Measurements from ENCODE around the gene TAF6.

Gene TAF6

DNA sequence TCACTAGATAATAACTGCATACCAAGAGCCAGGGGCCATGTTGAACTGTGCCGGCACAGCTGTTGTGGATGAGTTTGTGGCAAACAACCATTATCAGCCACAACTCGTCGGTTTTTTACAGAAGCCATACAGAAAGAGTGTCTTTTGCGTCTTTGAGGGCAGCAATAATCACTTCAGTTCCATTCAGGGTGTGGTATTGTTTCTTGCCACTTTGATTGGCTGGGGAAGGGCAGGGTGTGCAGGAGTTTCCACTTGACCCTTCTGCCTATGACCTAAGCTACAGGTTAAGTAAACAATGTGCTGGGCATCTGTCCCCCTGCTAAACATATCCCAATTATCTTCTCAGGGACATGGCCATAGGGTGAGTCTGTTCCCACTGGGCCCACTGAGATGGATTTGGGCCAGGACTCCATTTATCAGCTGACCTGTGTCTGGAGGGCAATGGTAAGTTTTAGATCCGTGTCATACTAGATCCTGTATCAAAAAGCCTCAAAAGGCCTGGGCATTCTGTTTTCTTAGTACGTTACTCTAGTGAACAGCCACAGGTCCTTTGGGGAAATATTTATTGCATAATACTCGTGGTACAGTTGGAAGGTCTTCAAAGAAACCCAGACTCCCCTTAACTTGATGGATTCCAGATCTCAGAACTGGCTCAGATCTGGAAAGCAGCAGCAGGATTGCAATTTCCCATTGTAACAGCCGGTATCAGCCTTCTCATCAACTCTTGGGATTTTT is 53.5 kb downstream of the TAF6 start:
- no peak for DNase-seq (ENCODE audit: low read depth)

DNA sequence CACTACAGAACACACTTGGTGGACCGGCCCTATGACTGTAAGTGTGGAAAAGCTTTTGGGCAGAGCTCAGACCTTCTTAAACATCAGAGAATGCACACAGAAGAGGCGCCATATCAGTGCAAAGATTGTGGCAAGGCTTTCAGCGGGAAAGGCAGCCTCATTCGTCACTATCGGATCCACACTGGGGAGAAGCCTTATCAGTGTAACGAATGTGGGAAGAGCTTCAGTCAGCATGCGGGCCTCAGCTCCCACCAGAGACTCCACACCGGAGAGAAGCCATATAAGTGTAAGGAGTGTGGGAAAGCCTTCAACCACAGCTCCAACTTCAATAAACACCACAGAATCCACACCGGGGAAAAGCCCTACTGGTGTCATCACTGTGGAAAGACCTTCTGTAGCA is 55.0 kb downstream of the TAF6 start:
- DNase-seq (ENCODE audit: low read depth): no peak

DNA sequence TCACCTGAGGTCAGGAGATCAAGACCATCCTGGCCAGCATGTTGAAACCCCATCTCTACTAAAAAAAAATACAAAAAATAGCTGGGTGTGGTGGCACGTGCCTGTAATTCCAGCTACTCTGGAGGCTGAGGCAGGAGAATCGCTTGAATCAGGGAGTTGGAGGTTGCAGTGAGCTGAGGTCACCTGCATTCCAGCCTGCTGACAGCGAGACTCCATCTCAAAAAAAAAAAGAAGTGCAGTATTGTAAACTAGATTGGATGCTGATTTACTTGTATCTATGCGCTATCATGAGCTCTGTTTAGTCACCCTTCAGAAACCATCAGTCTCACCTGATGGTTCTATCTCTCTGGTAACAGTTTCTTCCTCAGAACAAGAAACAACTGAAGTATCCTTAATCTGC is 55.8 kb downstream of the TAF6 start:
- no peak for DNase-seq (ENCODE audit: low read depth)

DNA sequence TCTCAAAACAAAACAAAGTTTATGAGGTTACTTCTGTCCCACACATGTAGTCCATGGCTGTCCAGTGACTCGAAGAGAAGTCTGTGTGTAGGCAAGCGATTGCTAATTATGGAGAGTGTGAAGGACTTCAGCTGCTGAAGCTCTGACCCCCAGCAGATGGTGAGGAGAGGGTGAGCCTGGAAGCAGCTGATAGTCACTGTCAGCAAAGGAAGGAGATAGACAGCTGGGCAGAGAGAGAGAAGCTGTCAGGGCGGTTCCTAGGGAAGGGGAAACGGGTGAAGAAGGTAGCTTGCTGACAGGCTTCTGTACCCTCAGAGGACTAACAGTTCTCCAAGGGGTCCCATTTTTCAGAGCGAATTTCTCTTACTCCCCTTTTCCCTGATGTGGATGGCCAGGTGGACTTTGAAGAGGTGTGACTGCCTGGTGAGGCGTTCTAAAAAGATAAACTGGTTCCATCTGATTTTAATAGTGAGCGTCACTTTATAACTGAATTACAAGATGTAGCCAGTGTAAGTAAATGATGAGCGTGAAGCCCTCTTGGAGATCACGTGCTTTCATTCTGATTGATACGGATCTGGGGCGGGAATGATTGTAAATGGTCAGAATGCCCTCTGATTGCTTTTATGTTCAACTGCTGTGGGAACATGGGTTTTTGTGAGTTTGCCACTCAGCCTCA is 57.5 kb downstream of the TAF6 start:
- no peak for DNase-seq (ENCODE audit: low read depth)

DNA sequence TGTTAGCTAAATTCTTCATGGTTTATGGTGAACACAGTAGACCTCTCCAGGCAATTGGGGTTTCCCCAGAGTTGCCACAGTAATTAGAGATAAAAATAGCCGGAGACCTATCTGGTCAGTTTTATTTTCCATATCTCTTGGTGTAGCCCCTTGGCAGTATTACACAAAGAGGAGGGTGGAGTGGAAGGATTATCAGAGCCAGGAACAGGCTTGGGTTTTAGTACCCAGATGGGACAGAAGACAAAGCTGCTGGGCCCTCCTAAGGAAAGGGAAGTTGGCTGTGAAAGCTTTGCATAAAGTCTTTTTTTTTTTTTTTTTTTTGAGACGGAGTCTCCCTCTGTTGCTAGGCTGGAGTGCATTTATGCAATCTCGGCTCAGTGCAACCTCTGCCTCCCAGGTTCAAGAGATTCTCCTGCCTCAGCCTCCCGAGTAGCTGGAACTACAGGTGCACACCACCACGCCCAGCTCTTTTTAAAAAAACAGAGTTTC is 59.9 kb downstream of the TAF6 start:
- no peak for DNase-seq (ENCODE audit: low read depth)
